ENCODE data around the gene SERTAD2.

SERTAD2 gene

DNA sequence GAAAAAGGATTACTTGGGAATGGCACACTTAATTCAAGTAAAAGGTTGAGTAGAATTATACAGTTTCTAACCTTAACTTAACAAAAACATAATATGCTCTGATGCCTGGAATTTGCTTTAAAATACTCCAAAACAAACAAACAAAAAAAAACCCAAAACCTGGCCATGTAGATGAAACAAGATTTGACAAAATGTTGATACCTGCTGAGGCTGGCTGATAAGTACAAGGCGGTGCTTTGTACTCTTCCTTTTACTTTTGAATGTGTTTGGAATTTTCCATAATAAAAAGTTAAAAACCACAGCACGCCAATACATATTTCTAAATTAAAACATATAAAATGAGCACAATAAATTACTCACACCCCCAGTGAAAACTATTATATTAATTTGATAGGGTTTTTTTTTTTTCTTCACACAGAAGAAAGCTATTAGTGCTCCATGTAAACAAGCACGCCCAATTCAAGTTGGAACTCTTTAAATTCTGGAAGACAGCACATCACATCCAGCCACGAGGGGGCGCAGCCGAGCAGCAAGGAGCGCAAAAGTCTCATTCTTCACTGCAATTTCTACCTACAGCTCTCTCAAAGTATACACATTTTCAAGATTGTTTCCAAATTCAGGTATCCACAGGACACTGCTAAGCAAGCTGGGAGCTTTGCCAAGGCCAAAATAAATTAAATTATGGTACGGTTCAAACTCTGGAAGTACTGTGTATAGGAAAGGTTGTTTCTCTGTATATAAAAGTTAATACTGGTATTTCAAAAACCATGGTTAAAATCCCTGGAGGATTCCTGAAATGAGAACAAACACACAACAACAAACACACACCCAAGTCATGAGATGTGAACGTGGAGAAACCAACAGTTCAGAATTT lies 7.5 kb downstream of the SERTAD2 start:
- DNase-seq (ENCODE audit: low spot score) = no peak

DNA sequence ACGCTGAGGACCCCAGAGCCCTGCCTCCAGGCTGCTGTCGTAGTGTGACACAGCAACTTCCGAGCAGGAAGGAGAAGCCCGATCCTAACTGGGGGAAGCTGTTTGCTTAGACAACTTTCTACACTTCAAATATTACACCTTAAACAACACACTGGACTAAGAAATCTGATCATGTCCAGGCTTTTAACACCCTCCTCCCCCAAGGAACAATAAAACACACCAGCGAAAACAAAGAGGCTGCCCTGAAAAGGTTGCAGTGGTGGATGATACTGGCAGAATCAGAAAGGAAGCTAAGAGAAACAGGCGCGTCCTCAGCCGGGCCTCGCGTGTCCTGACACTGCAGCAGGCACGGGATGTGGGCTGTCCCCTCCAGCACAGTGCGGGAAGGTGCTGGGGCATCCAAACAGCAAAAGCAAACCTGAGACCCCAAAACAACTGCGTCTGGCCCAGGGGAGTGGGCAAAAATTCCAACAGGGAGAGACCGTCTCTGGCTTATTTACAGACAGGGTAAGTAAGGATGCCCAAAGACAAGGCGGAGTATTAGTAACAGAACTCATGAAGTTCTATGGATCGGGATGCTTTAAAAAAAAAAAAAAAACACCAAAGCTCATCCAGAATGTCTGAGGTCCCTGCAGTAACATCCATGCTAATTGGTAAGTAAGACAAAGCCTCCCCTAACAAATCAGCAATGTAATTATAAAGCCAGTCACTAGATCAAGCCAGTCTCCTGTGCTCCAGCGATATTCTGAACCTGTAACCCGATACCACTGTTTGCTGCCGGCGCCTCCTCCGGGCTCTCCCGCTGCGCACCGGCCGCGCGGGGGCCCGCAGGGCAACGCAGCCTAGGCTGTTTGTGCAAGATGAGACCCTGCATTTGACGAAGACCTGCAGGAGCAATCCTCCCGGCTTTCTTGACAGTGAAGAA lies 9.0 kb downstream of the SERTAD2 start:
- DNase-seq (ENCODE audit: low spot score) = peak; percentile 78

DNA sequence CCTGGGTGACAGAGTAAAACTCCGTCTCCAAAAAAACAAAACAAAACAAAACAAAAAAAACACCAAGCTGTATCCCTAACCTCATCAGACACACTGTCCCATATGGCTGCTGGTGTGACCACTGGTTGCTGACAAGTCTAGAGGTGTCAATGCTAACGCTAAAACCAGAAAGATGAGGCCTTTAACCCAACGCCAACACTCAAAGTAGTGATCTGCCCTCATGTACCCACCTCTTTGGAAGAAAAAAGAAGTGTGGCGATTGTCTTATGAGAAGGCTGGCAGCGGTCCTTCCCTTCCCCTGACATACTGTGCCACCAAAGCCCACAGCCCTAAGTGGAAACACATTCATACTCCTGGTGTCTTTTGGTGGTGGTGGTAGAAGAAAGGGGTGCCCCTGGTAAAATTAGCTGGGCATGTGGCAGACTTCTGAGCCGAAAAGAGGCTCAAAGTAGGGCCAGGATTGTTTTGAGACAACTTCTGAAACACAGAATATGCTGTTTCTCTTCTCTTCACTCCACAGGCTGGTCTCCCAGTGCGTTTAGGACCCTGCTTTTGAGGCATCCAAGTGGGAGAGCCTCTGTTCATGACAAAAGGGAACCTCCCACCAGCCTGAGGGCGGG lies 9.8 kb downstream of the SERTAD2 start:
- no peak for DNase-seq (ENCODE audit: low spot score)

DNA sequence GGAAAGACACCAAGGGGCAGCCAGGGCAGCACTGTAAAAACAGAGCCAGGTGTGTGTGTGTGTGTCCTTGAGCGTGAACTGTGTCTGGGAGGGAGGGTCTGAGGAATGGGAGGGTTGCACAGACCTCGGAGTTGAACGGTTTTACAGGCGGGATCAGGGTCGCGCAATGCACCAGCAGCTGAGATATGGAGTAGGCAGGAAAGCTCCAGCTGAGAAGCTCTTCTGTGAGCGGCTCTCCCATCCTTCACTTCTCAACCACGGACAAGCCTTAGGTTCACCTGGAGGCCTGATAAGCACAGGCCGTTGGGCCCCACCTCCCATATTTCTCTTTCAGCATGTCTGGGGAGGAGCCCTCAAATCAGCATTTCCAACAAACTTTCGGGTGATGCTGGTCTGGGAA lies 12.1 kb downstream of the SERTAD2 start:
- DNase-seq (ENCODE audit: low spot score) = no peak

DNA sequence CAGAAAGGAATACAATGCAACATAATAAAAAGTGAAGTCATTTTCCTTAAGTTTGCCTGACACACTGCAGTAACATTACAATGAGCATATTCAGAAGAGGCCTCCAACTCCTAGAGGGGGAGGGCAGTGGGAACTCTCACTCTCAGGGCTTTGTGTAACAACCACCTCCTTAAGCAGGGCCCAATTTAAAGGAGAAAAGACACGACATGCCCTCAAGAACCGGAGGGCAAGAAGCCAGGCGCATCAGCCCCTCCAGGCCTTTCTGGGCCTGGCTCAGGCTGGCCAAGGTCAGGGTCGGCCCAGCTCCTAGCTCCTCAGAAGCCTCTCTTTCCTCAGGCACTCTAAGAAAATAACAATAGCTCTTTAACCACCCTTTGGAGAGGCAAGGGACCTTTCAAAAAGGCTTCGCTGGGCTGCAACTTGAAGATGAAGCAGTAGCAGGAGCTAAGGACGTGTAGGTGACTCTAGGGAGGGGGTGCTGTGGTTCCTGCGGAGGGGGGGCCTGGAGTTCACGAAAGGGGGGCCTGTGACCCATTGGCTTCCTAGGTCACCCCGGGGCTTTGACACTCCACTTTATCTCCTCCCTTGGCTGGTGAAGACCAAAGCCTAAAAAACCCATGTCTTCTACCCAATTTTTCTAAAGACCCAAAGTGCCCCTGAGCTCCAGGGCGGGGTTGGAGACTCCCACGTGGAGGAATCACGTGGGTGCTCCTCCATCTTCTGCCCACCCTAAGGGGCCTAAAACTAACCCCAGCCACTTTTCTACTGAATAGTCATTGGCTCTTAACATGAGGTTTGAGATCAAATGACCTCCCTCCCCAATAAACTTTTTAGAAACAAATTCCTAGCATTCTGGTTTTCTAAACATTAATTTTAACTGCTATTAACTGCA lies 13.3 kb downstream of the SERTAD2 start:
- DNase-seq (ENCODE audit: low spot score) = no peak

DNA sequence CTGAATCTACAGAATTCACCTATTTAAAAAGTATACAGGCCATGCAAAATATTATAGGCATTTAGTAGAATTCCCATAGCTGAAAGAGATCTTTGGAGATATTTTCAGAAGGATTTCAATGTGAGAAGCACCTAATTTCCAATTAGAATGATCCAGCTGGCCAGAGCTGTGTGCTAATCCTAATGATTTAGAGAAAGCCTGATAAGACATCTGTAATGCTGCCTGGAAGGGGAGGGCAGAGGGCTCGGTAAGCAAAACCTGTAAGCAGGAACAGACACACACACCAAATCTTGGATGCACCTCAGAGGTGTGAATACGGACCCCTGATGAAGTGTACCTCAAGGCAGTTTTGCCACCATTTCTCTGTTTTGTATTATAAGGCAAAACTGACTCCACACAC lies 14.0 kb downstream of the SERTAD2 start:
- DNase-seq (ENCODE audit: low spot score) = no peak

DNA sequence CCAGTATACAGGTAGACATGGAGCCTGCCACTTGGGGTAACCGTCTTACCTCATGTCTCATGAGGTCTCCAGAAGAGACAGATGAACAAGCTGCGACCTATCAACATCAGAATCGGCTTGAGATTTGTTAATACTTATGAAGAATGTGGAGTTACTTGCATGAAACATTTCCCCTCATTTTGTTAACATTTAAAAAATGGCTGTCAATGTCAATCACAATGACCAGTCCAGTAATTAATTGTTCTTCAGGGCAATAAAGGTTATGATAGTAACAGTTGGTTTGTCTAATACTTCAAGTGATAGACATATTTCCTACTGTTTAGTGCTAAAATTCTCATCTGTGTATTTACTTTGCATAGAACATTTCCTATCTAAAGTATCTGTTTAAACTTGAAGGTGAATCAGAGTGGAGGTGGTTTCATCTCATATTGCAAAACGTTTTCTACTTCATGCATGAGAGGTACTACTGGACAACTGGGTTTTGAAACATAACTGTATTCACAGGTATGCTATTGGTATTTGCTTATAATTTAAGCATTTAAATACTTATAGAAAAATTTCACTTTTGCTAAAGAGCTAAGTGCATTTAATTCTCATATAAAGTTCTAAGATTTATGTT lies 15.1 kb downstream of the SERTAD2 start:
- no peak for DNase-seq (ENCODE audit: low spot score)

DNA sequence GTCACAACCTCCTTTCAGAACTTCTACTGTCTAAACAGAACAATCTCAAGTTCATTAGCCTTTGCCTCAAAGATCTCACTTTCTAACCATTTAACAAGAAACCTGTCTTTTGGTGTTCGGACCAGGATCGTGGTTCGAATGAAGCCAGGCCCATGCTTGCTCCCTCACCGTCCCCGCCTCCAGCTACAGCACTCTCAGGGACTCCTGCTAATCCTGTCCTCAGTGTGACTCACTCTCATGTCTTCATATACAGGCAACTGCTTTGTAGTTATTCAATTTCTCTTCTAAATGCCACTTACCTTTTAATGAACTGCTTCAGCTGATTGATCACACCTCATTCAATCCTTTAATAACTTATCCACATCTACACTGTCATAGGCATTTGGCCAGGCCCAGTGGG lies 15.8 kb downstream of the SERTAD2 start:
- DNase-seq (ENCODE audit: low spot score) = no peak

DNA sequence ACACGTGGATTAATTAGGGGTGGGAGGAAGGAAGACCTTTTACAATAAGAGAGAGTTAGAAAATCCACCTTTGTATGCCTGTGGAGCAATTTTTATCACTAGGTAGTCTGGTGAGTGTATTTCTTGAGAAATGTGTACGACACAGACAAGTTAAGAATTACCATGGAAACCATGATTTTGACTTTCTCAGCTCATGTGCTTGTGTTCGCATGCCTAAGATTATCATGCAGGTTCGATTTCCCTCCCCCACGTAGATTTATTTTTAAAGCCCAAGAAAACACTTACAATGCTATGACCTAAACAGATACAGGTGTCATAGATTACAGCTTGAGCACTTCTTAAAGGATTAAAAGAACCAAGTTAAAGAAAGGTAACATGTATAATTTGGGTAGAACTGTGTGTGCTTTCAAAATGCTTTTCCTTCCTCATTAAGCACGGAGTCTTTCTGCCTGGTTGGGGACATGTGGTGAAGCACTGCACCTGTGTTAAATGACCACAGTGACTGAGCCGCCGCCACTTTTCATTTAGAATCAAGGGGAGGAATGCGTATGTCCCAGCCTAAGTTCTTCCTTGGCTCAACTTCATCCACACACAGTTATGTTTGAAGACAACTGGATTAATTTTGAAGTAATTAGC lies 16.6 kb downstream of the SERTAD2 start:
- no peak for DNase-seq (ENCODE audit: low spot score)

DNA sequence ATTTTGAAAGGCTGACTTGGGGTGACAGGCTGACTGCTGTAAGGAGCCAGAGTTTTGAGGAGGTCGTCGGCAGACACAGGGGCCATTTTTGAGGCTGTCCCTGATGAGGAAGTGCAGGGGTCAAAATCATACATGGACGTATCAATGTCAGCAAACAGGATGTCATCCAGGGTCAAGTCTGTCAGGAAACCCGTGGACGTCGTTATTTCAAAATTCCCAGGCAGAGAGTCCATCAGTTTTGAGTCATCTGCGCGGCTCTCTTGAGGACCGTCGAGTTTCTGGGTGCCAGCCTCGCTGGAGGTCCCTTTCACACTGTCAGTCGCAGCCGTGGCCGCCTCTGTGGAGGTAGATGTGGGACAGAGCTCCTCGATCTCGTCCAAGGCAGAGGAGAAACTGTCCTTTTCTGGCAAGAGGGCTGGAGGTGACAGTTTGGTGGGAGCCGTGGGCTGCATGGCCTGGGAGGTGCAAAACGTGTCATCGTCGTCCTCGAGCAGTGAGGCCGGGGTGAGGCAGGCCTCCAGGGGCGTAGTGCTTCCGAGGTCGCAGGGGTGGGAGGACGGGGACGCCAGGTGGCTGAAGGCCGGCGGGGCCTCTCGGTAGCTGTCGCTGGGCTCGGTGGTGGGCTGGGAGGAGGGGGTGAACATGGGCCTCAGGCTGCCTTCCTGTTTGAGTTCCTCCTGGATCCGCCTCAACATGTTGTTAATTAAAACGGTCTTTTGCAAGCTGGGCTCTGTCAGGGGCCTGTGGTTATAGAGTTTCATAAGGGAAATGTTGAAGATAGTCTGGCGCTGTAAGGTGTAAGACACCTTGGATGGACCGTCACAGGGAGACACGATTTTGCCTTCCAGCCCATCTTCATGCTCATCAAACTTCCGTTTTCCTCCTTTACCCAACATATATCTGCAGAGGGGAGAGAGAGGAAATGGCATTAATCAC lies 17.5 kb downstream of the SERTAD2 start:
- DNase-seq (ENCODE audit: low spot score) = no peak

DNA sequence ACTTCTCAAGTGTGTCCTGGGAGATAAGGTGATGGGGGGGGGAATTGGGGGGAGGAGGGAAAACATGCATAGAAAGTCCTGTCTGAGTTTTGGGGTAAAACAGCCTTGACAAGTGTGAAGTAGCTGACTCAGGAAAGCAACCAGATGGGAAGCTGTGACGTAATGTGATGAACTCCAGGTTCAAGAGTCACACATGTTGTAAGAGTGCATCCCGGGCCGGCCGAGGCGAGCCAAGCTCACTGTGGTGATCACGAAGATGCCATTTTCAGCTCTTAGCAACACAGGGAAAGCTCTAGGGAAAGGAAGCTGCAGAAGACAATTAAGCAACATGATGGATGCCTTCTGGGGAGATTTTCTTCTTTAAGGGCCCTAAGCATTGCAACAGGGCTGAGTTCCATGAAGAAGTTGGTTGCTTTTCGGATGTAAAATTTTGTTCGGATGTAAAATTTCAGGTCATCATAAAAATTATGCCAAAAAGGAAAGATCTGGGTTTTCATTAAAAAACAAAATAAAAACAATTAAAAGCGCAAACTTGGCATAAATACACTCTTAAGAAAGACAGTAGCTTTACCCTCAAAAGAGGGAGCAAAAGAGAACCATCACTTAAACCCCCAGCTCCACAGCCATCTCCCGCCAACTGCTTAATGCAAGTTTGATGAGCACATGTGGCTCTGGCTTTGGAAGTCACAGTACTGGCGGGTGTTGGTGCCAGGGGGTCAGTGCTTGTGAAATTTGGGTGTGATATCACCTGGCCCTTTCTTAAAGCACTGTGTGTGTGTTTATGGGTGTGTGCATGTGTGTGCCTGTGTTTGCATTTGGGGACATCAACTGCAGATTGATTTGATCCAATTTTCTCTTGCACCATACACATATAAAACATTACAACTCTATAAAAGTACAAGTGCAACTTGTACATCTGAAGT lies 19.1 kb downstream of the SERTAD2 start:
- no peak for DNase-seq (ENCODE audit: low spot score)

DNA sequence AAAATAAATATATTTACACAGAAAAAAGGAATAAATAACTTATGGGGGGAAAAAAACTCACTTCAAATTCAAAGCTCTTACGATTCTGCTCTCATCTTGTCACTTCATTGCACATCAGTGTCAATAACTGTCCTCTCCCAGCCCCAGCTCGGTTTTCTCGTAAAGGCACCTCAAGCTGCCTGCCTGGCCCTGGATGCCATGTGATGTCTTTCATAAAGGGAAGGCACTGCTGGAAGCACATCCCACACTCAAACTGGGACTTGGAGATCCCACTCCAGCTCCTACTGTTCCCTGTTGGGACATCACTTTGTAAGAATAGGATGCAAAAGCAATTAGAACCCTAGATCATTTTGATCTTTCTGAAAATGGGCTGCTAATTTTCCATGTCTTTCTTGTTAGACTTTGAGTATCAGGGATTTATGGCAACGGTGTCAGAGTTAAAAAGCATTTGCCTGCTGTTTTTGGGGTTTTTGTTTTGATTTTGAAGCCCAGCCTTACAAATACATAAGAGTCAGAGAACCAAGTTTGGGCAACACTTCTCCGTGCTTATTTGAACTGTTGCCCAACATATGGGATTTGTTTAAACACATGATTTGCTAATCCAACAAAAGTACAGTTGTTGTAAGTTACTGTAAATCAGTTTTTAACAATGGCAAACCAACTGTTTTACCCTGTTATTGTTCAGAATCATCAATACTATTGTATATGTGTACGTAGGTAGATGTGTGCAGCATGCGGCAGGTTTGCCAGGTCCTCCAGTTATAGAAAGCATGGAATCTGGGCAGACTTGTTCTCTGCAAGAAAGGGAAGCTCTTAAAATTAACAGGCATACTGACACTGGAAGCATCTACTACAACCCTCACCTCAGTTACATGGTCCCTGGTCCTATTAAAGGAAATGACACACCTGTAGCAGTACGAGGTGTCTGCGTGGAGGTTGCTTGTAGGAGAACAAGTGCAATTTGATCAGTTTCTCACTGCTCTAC lies 20.6 kb downstream of the SERTAD2 start:
- DNase-seq (ENCODE audit: low spot score) = no peak

DNA sequence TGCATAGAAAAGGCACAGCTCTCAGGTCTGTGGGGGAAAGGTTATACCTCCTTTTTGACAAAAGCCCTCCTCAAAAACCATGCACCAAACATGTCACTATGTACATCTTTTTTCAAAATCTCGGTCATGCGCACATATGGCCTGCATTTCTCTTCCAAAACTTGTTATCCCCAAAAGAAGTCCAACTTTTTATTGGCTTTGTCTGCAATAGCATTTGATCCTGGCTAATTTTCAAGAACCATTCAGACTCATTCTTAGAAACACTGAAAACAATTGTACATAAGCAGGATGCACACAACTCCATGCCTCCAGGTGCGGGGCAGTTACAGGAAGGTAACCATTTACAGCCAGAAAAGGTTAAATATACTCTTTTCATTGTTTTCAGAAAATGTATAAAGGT lies 21.9 kb downstream of the SERTAD2 start:
- no peak for DNase-seq (ENCODE audit: low spot score)

DNA sequence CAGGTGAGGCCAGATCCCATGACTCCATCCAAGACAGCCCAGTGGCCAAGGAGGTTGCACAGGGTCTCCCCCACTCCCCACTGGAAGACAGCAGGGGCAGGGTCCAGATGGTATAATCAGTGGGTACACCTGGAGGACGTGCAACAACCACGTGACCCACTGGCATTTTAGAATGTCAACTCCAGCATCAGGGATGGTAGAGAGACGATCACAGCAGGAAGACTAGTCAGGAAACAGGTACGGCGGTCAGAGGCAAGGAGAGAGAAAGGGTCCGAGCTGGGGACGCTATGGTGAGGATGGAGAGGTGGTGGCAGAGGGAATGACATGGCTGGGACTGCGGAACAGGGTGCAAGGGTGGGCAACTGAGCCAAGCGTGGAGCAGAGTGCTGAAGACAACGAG lies 23.0 kb downstream of the SERTAD2 start:
- no peak for DNase-seq (ENCODE audit: low spot score)

DNA sequence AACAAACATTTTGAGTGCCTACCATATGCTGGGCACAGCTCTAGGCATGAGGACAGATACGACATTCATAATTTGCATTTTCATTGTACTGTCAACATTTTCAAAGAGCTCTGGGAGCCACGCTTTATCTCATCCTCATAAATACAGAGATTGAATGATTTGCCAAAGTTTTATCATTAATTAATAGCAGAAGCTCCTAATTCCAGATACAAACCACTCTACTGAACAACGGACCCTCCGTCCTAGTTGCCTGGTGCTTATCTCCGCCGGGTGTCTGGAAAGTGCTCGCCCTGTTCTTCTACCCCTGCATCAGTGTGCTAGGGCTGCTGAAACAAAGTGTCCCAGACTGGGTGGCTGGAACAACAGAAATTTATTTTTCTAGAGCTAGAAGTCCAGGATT lies 23.8 kb downstream of the SERTAD2 start:
- DNase-seq (ENCODE audit: low spot score) = no peak

DNA sequence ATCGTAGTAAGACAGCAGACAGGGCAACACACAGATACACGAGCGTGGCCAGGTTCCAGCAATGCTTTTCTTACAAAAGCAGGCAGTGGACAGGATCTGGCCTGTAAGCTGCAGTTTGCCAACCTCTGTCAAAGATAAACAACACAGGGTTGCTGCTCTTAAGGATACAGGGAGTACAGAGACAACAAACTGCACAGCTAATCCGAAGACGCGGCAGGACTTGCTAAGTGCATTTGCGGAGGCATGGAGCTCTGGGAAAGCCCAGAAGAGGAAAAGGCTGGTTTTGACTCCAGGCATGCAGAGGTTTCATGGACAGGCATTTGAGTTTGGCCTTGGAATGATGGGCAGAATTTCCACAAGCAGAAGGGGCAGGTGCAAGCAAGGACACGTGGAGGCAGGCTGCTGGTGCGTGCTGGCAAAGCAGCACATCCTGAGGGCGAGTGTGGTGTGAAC lies 24.4 kb downstream of the SERTAD2 start:
- DNase-seq (ENCODE audit: low spot score) = no peak
